Stimulated activated CD4-positive, alpha-beta T cell treated with anti-CD3 and anti-CD28 coated beads, Interleukin-15, amount 100 ng/mL, for 1 hour (primary cell): ENCODE data around the gene EPS8.

Source experiments
- DNase-seq, 2 donors: peaks; one replicate each; pipeline ENCODE4 v3.0.0-alpha.2; 2020; ENCODE audit warnings: low read depth in 1 of 2, low spot score in 1 of 2

The EPS8 gene

GRCh38 chr12:15605881-15606590 is 183.2 kb downstream of the EPS8 start:
- DNase-seq: no peak

- DNase-seq: no peak
Measured at GRCh38 chr12:15603474-15604085, 185.6 kb downstream of the EPS8 start.

GRCh38 chr12:15602051-15602672 is 187.0 kb downstream of the EPS8 start:
- no peak for DNase-seq

- no peak for DNase-seq
Measured at GRCh38 chr12:15601210-15601800, 187.9 kb downstream of the EPS8 start.

- DNase-seq: no peak
Measured at GRCh38 chr12:15600223-15600935, 188.8 kb downstream of the EPS8 start.

- no peak for DNase-seq
Measured at GRCh38 chr12:15599266-15600037, 189.7 kb downstream of the EPS8 start.

GRCh38 chr12:15597125-15597830 is 191.9 kb downstream of the EPS8 start:
- no peak for DNase-seq

GRCh38 chr12:15596174-15596573 is 193.0 kb downstream of the EPS8 start:
- DNase-seq: no peak

GRCh38 chr12:15592934-15593333 is 196.3 kb downstream of the EPS8 start:
- DNase-seq: no peak

- no peak for DNase-seq
Measured at GRCh38 chr12:15591811-15592210, 197.4 kb downstream of the EPS8 start.

- peak in 1 of 2 donors; percentile 11 for DNase-seq
Measured at GRCh38 chr12:15590180-15590826, 198.9 kb downstream of the EPS8 start.

GRCh38 chr12:15589328-15590032 is 199.7 kb downstream of the EPS8 start:
- DNase-seq: no peak

GRCh38 chr12:15584366-15585041 is 204.7 kb downstream of the EPS8 start:
- no peak for DNase-seq

- DNase-seq: no peak
Measured at GRCh38 chr12:15583804-15584203, 205.4 kb downstream of the EPS8 start.

GRCh38 chr12:15581006-15581405 is 208.2 kb downstream of the EPS8 start:
- no peak for DNase-seq

- no peak for DNase-seq
Measured at GRCh38 chr12:15580431-15580830, 208.8 kb downstream of the EPS8 start.

GRCh38 chr12:15575671-15576541 is 213.3 kb downstream of the EPS8 start:
- DNase-seq: no peak
